Lower leg skin (tissue), 3 donors: ENCODE measurements around the gene SLC9A7.

Experiments used
- CTCF ChIP-seq, 3 donors: fragments of 450-650 bp; IDR thresholded peaks; one replicate each; pipeline ENCODE4 v1.5.1; 2016; ENCODE audit warnings: antibody characterized with exemption in 3 of 3, mild to moderate bottlenecking in 3 of 3, moderate library complexity in 2 of 3
- POLR2A ChIP-seq, 2 donors: fragments of 450-650 bp; IDR thresholded peaks; one replicate each; pipeline ENCODE4 v1.6.1; 2016 to 2017; ENCODE audit warnings: antibody characterized with exemption in 2 of 2, mild to moderate bottlenecking in 1 of 2, moderate library complexity in 1 of 2

GRCh38 chrX:46757593-46757992 lies 1.3 kb downstream of the SLC9A7 start:
- no peak for TF ChIP-seq POLR2A (IDR thresholded peaks at IDR 0.05)
- TF ChIP-seq CTCF (IDR thresholded peaks at IDR 0.05): no peak
